LNCAP (cell line): ENCODE data around the gene DDX43.

ENCODE experiments used
- TF ChIP-seq, protein P1 (sequence below): fragments of 450-650 bp; IDR thresholded peaks from 2 replicates; pipeline ENCODE4 v1.5.1; 2017; ENCODE audit warnings: mild to moderate bottlenecking

The DDX43 gene

DNA sequence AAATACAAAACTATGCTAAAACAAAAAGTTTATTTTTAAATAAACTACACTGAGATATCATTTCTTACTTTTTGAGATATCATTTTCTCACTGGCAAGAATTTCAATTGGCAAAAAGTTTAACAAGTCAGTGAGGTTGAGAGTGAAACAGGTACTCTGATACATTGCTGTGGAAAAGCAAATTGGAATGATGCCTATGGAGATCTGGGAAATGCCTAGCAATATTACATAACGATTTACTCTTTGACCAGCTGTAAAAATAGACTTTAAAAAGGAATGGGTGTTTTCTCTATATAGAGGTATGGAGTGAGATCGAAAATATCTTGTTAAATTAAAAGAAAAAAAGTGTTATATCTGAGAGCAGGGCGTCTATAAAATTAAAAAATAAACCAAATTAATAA is 40.6 kb downstream of the DDX43 start:
- TF ChIP-seq, protein P1, sequence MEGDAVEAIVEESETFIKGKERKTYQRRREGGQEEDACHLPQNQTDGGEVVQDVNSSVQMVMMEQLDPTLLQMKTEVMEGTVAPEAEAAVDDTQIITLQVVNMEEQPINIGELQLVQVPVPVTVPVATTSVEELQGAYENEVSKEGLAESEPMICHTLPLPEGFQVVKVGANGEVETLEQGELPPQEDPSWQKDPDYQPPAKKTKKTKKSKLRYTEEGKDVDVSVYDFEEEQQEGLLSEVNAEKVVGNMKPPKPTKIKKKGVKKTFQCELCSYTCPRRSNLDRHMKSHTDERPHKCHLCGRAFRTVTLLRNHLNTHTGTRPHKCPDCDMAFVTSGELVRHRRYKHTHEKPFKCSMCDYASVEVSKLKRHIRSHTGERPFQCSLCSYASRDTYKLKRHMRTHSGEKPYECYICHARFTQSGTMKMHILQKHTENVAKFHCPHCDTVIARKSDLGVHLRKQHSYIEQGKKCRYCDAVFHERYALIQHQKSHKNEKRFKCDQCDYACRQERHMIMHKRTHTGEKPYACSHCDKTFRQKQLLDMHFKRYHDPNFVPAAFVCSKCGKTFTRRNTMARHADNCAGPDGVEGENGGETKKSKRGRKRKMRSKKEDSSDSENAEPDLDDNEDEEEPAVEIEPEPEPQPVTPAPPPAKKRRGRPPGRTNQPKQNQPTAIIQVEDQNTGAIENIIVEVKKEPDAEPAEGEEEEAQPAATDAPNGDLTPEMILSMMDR: no peak

DNA sequence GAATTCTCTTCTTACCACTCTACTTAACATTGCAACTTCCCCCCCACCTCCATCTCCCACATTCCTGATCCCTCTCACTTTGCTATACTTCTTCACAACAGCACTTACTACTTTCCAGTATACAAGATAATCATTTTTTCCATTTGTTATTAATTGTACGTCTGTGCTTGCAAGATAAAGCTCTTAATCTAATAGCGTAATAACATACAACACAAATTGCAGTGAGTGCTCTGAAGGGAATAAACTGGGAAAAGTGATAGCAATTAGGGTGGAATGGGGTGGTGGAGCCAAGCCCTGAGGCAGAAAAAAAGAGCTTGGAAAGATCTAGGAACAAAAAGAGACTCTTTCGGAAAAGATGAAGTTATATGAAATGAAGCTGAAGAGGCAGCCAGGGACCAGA is 48.9 kb downstream of the DDX43 start:
- TF ChIP-seq, protein P1: no peak

DNA sequence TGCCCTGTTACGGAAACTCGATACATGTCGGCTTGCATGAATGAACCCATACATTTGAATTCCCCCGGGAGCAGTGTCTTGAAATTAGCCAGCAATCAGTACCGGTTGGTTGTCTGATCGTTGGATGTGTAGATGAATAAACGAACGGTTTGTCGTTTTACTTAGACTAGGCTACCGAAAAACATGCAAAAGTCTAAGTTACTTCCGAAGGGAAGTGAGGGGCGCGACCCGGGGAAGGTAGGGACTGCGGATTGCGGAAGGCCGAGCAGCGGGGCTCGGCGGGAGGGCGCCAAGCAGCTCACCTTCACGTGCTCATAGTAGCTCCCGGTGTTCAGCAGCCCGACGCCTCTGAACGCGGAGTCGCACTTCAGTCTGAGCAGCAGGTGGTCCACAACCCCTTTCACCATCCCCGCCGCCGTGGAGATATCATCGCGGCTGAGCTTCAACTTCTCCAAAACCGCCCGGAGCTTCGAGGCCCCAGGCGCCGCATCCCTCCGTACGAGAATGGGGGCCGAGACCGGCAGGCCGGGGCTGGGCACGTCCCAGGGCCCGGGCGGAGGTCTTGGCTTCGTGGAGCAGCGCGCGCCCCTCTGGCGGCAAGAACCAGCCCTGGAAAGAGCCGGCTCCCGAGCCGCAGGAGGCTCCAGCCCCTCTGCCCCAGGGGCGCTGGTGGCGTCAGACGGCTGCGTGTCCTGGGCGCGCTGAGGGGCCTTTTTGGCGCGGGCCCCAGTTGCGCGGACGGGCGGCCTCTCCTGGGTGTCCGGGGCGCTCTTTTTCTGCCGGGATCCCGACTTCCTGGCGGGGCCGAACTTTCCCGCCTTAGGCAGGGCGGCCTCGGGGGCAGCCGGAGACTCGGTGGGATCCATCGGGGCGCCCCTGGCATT is 56.8 kb downstream of the DDX43 start:
- TF ChIP-seq, protein P1: no peak

DNA sequence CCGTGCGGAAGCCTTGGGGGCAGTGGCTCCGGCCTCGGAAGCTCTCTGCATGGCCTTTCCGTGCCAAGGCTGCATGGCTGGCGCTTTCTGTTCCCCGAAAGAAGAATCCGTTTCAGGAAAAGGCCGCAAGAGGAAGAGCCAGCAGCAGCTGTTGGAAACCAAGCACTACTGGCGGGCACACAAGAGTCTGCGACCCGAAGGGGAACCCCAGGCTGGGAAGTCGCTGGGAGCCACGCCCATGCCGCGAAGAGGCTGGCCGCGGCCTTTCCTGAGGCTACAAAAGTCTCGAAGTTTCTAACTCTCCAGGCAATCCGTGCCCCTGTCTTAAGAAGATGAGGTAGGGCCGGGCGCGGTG is 57.5 kb downstream of the DDX43 start, which contains the start of gene CGAS:
TSS of gene CGAS (minus strand) at position 191 of the 355 bp plus-strand sequence. CDS start at position 75, 116 bp downstream.
- TF ChIP-seq, protein P1: no peak

- TF ChIP-seq, protein P1: no peak
These were observed 61.4 kb downstream of the DDX43 start for GRCh38 chr6:73455865-73456629.

DNA sequence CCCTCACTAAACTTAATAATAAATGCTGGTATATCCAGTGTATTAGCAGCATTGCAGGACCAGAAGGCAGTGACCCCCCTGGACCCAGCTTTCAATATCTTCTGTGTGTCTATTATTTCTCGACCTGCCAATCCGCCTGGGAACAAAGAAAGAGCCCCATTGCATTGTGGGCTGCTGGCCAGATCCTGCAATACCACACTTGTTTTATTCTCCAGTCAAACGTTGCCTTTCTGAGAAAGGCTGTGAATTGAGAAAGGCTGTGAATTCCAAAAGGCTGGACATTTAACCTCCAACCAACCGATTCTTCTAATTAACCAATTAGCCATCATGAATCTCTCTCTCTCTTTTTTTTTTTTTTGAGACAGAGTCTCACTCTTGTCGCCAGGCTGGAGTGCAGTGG is 65.4 kb downstream of the DDX43 start:
- TF ChIP-seq, protein P1: no peak

- TF ChIP-seq, protein P1: no peak
These were observed 67.1 kb downstream of the DDX43 start, which contains the start of gene MTO1 for GRCh38 chr6:73461537-73462350. Gene MTO1 (plus strand): TSS chr6:73461737. CDS start chr6:73461855, 118 bp downstream.
